GM19468 (cell line): ENCODE measurements around the gene NAA80.
"Not testable (repeated sequence)": the region's sequence is repeated elsewhere in the genome, so short reads cannot be mapped to it uniquely, and the experiment has no call there.

Source experiments
- ATAC-seq: cut with Tn5 transposase; IDR thresholded peaks from one replicate; pipeline ENCODE4 v1.9.1; 2021; ENCODE audit warnings: mild to moderate bottlenecking, moderate library complexity, moderate number of reproducible peaks; ENCODE audit not compliant: unreplicated experiment; ENCODE audit errors: extremely low read depth

NAA80 gene

GRCh38 chr3:50272911-50273688 lies 26.1 kb downstream of the NAA80 start:
- ATAC-seq = peak; percentile 26

- not testable (repeated sequence) for ATAC-seq
Observed at GRCh38 chr3:50272538-50272910, 26.7 kb downstream of the NAA80 start.

DNA sequence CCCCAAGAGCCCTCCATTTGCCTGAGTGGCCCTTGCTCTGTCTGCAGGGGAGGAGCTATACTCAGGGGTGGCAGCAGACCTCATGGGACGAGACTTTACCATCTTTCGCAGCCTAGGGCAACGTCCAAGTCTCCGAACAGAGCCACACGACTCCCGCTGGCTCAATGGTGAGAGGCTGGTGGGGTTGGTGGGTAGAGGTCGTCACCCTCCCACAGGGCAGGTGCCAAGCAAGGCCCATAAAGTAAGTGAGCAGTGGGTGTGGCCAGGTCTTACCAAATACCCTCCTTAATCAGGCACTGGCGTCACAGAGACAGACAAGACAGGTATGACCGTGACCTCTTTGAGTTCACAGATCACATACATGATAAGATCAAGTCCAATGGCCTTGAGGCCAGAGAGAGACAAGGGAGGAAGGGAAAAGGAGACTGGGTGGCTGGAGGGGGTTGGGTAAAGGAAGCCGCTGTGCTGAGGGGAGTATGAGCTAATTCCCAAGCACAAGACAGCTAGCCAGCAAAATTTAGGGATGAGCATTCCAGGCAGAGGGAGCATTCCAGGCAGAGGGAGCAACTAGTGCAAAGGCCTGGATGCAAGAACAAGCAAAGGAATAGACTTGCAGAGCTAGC lies 27.8 kb downstream of the NAA80 start:
- no peak for ATAC-seq

DNA sequence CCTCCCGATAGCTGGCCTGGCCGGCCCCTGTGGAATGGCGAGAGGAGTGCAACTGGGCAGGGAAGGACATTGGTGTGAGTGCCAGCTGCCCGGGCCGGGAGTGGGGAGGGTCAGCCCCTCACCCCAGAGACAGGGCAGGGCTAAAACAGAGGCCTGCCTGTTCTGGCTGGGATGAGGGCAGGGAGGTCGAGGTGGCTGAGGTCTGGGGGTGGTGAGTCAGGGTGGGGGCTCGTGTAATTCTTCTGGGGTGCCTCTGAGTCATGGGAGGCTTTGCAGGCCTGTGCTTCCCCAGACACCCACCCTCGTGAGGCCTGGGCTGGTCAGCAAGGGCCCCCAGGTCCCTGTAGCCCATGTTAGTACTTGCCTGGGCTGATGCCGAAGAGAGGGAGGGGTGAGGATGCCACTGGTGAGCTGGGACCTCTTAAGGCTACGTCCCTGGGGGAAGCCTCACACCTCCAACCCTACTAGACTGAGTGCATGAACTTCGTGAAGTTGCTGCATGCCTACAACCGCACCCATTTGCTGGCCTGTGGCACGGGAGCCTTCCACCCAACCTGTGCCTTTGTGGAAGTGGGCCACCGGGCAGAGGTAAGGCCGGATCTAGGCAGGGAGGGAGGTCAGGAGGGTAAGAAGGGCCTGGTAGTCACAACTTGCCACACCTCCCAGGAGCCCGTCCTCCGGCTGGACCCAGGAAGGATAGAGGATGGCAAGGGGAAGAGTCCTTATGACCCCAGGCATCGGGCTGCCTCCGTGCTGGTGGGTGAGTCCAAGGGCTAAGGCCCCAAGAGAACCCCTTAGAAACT lies 28.6 kb downstream of the NAA80 start:
- no peak for ATAC-seq

- no peak for ATAC-seq
Observed at GRCh38 chr3:50269977-50270413, 29.2 kb downstream of the NAA80 start.

GRCh38 chr3:50269460-50269859 lies 29.7 kb downstream of the NAA80 start:
- ATAC-seq = no peak

- no peak for ATAC-seq
Observed at GRCh38 chr3:50268703-50269451, 30.3 kb downstream of the NAA80 start, which contains the start of gene SEMA3B. Gene SEMA3B, plus strand, starts transcription at chr3:50269147. Its CDS starts 94 bp downstream, at chr3:50269241.

DNA sequence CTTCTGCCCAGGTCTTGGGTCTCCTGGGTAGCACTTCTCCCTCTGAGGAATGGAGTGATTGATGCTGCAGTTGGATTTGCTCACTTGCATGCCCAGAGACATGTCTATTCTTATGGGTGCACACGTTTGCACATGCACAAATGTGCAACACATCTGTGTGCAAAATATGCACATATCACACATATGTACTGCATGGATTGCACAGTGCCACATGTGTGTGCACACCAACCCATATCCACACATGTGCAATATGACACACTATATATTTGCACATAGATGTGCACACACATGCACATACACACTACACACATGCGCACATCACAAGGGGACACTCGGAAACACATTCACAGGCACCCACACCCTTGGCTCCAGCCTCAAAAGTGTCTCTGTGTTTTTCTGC lies 30.9 kb downstream of the NAA80 start:
- ATAC-seq = no peak

DNA sequence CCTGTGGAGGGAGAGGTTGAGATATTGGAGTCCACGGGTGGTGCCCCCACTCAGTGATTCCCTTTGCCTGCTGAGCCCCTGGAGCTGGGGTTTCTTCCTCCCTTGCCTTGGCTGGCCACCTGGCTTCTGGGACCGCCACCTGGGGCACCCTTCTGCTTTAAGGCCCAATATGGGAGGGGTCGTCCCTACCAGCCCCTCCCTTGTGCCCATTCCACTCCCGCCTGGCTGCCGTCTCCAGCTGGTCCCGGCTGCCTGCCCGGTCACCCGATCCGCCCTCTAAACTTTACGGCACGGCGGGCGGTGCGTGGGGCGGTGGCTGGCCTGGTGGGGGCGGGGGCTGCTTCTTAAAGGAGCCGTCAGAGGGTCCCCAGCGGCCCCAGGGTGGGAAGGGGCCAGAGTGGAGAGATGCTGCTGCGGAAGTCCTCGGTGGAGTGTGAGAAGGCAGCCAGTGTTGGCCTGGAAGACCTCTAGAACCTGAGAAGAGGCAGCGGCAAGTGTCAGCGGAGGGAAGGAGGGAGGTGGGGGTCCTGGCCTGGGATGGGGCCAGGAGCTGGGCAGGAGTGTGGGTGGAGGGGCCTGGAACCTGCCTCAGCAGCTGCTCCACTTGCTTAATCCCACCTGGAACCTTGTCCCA lies 31.8 kb downstream of the NAA80 start:
- no peak for ATAC-seq

DNA sequence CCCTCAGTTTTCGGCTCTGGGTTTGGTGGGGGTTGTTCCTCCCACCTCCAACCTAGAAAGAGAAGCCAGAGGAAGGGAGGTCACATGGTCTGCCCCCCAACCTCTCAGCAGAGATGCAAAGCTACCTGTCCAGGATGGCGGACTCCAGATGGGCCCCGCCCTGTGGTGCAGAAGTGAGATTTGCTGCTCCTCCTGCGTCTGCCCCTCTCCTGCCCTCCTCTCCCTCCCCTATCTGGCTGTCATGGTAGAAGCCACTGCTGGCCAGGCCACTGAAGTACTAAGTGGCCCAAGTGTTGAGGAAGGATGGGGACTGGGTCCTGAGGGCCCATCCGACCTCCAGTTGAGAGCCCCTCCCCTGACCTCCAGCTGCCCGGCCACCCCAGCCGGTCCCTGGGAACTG lies 32.4 kb downstream of the NAA80 start:
- ATAC-seq = no peak

GRCh38 chr3:50266017-50266416 lies 33.2 kb downstream of the NAA80 start:
- ATAC-seq = no peak

DNA sequence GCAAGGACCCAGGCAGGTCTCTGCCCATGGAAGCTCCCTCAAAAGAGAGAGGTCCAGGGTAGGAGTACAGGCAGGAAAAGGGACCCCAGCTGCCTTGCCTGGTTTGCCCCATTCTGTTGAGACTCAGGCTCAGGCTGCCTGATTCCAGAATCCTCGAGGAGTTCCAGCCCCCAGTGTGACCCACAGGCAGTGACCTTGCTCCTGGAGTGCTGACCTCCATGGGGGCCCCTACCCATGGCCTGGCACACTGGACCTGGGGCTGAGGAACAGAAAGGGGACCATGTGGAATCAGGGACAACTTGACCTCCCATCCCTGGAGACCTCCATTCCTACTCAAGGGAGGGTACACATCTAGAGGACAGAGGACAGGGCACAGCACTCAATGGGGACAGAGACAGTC lies 33.6 kb downstream of the NAA80 start:
- ATAC-seq = no peak

DNA sequence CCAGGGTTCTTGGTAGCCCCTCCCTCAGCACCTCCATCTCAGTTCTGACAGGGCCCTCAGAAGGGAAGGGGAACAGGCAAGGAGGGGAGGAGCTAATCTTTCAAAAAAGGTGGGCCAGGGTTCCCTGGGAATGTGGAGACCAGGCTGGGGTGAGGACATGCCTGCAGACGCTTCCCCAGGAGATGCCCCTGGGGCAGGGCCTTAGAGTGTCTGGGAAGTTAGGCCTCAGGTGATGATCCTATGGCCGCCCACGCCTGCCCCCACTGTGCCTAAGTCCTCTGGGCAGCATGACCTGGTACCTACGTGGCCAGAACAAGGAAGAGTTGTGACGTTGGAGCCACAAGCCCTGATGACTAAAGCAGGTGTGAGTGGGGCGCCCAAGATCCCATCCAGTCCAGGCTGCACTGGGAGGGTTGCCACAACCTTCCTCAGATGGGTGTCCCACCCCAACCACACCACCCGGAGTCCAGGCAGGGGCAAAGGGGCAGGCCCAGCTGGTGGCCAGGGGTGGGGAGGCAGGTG lies 34.2 kb downstream of the NAA80 start:
- ATAC-seq = no peak

GRCh38 chr3:50264383-50264963 lies 34.7 kb downstream of the NAA80 start:
- no peak for ATAC-seq

DNA sequence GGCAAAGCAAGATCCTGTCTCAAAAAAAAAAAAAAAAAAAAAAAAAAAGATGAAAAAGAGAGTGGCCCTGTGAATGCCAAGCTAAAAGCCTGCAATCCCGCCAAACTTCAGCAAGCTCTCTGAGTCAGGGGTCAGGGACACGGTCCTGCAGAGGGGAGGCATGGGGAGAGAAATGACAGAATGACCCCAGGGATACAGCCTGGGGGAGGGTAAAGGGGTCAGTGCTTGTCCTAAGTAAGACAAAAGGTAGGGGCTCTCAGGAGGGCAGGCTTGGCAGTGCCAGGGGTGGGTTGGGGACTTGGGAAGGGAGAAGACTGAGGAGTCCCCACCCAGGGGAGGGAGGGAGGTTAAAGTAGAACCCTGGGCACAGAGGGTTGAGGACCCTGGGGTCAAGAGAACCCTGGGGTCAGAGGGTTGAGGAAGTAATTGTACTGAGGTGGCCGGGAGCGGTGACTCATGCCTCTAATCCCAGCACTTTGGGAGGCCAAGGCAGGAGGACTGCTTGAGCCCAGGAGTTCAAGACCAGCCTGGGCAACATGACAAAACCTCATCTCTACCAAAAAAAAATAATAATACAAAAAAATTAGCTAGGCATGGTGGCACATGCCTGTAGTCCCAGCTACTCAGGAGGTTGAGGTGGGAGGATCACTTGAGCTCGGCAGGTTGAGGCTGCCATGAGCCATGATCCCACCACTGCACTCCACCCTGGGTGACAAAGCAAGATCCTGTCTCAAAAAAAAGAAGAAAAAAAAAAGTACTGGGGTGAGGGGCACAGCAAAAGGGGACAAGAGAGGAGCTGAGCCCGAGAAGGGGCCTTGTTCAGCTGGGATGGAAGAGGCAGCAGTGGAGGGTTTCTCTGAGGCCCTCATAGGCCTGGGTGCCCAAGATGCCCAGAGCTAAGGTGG lies 35.5 kb downstream of the NAA80 start:
- no peak for ATAC-seq

- ATAC-seq = no peak
Observed at GRCh38 chr3:50262778-50263177, 36.4 kb downstream of the NAA80 start.

GRCh38 chr3:50262200-50262599 lies 37.0 kb downstream of the NAA80 start:
- not testable (repeated sequence) for ATAC-seq

DNA sequence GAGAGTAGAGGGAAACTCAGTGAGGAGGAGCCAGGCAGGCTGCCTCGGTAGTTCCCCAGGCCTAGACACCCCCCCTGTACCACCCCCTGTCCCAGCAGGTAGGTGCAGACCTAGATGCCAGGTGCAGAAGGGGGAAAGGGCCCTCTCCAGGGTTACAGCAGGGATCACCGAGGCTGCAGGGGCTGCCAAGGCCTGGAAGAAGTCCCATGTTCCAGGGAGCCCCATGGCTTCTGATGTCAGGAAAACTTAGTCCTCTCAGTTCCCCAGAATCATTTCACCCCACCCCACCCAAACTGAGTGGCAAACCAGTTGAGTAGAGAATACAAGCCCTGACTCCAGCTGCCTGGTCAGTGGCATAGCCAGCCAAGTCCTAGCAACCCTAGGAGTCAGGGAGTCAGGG lies 37.7 kb downstream of the NAA80 start:
- ATAC-seq = no peak
